Fibroblast of skin of left quadriceps (primary cell): ENCODE measurements around the gene NEB.
"Not testable (repeated sequence)": the region's sequence is repeated elsewhere in the genome, so short reads cannot be mapped to it uniquely, and the experiment has no call there.

Experiments
- DNase-seq, 2 experiments: peaks; one replicate each; pipeline ENCODE4 v3.0.0-alpha.2; 2013; ENCODE audit warnings: low read depth in 2 of 2

The NEB gene

DNA sequence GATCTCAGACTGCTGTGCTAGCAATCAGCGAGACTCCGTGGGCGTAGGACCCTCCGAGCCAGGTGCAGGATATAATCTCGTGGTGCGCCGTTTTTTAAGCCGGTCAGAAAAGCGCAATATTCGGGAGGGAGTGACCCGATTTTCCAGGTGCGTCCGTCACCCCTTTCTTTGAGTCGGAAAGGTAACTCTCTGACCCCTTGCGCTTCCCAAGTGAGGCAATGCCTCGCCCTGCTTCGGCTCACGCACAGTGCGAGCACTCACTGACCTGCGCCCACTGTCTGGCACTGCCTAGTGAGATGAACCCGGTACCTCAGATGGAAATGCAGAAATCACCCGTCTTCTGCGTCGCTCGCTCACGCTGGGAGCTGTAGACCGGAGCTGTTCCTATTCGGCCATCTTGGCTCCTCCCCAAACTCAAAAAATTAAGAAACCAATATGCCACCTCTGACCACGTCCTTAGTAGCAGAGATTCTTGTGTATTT is 29.8 kb downstream of the NEB start:
- not testable (repeated sequence) for DNase-seq

DNA sequence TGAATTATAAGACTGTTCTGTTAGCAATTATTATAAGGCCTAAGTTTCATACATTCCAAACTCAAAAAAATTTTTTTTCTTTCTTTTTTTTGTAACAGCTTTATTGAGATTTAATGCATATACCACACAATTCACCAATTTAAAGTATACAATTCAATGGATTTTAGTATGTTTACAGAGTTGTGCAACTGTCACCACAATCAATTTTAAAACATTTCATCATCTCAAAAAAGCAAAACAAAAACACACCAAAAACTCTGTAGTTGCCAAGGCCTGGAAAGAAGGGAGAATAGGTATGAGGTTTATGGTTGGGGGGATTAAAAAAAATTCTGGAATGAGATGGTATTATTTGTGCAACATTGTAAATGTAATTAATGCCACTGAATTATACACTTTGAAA is 36.1 kb downstream of the NEB start:
- DNase-seq: not testable (repeated sequence)

GRCh38 chr2:151695778-151696177 is 38.5 kb downstream of the NEB start:
- no peak for DNase-seq

- DNase-seq: no peak
These were observed 42.6 kb downstream of the NEB start for GRCh38 chr2:151691631-151692030.

GRCh38 chr2:151688719-151689118 is 45.6 kb downstream of the NEB start:
- DNase-seq: no peak

- no peak for DNase-seq
These were observed 51.7 kb downstream of the NEB start for GRCh38 chr2:151682459-151683003.

- no peak for DNase-seq
These were observed 53.2 kb downstream of the NEB start for GRCh38 chr2:151681051-151681450.

- DNase-seq: no peak
These were observed 54.3 kb downstream of the NEB start for GRCh38 chr2:151679994-151680393.

DNA sequence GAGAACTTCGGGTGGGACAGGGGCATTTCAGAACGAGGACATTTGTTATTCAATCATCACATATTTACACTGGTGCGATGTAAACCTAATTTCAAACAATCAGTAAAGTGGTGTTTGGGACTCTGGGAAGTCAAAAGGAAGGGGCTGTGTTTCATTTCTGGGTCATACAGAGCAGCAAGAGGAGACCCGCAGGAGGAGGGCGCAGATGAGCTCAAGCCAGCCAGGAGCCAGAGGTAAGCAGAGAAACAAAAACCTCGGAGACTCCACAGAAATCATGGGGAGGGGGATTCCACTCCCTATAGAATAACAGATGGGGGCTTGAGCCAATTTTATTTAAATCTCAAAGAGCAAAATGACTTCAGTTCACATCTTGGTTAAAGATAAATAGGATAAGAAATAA is 55.4 kb downstream of the NEB start:
- DNase-seq: no peak

DNA sequence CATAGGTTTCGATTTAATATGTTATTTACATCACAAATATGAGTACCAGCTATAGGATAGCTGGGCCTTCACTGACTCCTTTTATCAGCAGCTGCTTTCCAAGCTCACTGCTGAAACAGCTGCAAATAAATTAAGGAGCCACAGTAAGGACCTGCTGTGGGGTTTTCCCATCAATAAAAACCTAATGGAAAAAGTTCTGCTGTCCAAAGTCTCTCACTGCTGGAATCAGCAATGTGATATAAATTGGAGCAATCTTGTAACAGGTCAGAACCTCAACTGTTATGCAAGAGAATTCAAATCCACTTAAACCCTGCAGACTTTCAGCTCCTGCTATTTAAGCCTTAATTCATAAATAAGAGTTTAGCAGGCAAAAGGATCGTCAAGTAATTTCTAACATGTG is 61.3 kb downstream of the NEB start:
- no peak for DNase-seq

DNA sequence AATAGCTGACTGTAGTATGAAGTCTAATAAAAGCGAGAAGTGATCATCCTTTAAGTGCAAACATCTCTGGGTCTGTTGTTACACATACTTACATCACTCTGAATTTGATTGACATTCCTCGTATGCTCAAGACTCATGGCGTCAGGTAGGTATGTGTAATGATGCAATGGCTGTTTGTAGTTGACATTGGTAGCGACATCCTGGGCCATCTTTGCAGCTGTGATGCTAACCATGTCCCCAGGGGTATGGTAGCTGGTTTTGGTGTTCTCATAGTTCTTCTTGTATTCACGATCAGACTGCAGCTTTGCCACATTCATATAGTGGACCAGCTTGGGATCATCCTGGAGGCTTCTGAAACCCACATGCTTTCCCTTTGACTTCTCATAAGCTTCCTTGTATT is 62.0 kb downstream of the NEB start:
- no peak for DNase-seq

GRCh38 chr2:151670846-151671597 is 63.3 kb downstream of the NEB start:
- no peak for DNase-seq

- DNase-seq: no peak
These were observed 63.9 kb downstream of the NEB start for GRCh38 chr2:151670346-151670745.

DNA sequence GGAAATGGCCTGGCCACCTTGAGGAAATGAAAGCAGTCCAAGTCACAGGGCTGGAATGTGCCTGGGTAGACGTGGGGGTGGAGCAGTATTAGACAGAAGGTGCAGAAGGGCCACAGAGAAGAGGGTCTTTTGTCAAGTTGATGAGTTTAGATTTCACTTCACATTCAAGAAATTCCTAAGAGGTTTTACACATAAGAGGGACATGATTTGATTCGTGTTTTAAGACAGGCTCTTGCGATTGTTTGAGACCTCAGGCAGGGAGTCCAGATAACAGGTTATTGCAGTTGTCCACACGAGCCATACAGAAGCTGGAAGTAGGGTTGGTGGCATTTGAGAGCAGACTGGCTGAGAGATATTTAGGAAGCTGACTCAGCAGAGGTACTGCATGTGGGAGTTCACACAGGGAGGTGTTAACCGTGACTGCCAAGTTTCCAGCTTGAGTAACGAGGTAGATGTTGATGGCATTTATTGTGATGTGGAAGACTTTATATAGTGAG is 64.6 kb downstream of the NEB start:
- no peak for DNase-seq

DNA sequence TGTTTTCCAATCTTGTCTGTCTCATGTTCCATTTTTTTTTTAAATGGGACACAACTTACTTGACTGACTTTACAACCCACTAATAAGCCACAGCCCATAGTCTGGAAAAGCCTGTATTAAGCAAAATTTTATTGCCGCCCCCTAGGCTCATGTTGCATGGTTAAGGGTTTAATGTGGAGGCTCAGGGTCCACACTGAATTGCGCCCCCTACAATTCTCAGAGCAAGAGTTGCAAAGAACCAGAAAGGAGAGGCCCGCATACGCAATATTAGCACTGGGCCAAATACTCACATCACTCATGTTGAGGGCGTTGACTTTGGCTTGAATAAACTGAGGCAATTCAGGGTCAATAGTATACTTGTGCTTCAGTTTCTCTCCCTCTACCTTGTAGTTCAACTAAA is 65.5 kb downstream of the NEB start:
- DNase-seq: no peak

GRCh38 chr2:151665959-151666358 is 68.3 kb downstream of the NEB start:
- no peak for DNase-seq

DNA sequence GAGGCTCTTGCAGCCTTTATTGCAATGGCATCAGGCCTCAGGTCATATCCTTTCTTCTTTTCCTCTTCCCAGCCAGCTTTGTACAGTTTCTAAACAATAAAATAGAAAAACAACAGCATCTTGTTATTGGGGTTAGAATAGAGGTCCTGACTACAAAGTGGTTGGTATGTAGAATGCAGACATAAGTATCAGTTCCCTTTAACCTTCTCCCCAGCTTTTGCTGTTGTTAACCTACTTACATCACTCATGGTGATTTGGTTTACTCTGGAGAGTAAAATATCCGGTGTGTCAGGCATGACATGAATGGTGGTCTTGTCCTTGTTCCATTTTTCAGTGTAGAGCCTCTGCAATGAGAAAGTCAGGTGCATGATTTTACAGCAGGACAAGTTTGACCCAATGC is 69.8 kb downstream of the NEB start:
- no peak for DNase-seq

DNA sequence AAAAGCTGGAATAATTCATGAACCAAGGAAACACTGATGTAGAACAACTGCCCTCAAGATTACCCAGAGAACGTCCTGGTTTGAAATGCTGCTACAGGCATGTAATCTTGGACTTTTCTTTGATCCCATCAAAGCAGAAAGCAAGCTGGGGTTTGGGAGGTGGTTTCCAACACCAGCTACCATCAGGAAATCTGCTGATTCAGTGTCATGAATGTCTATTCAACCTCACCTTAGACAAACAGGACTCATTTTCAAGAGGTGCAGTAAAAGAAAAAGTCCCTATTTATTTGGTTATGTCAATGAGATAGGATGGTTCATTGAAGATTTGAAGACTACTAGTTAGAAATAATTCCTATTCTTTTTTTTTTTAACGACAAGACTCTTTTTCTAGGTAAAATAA is 72.7 kb downstream of the NEB start:
- DNase-seq: no peak

DNA sequence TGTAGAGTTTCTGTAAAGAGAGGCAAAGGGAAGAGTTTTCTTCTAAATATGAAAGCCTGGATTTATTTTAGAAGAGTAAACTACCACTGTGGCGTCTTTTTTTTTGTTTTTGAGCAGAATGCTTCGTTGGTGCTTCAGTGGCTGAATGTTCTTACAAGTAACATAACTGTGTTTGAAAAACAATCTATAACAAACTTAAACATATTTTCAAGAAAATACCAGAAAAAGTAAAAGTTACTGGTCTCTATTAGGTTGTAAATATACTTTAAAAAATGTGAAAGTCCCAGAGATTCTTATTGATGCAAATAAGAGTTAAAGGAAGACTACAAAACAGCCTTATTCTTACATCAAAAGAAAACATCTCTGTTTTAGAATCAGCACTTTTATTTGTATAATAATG is 76.2 kb downstream of the NEB start:
- no peak for DNase-seq

DNA sequence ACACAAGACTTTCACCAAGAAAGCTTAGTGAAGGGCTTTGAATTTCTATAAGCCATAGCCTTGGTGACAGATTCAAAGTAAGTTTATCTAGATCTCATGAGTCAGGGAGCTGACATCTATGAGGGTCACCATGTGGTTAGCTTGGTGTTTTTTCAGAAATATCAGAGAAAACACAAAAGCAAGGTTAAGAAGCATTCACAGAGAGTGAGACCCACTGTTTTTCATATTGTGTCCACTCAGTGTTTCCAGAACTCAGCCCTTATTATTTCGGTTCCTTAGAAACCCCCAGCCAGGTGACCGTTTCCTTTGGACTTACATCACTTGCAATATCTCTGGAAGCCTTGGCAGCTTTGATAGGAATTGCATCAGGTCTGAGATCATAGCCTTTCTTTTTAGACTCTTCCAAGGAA is 76.6 kb downstream of the NEB start:
- no peak for DNase-seq

- no peak for DNase-seq
These were observed 78.4 kb downstream of the NEB start for GRCh38 chr2:151655663-151656398.

- no peak for DNase-seq
These were observed 79.4 kb downstream of the NEB start for GRCh38 chr2:151654891-151655290.

DNA sequence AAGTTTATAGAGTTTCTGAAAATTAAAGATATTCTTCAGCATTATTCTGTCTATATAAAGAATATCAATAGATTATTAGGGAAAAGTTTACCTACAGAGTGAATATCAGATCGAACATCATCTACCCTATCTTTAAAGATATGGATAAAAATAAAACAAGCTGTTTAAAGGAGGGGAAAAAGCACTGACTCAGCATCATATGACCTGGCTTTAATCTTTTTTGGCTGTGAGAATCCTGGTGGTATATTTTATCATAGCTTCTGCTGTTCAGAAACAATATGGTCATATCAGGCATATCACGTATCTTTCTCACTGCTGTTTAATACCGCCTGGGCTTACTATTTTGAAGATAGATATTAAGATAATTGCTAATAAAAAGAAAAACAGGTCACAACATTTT is 80.2 kb downstream of the NEB start:
- no peak for DNase-seq
